Fibroblast of pulmonary artery (primary cell): Measurements from ENCODE around the gene GTF3C5.

ENCODE experiments used
- DNase-seq: peaks from one replicate; pipeline ENCODE4 v3.0.0-alpha.2; 2010; ENCODE audit warnings: low read depth
- H3K4me3 ChIP-seq: replicated peaks from 2 replicates; pipeline ENCODE4 v1.5.1; 2011; ENCODE audit warnings: low read depth, mild to moderate bottlenecking, control low read depth, low read length, moderate library complexity
- CTCF ChIP-seq: IDR thresholded peaks from 2 replicates; pipeline ENCODE4 v1.5.1; 2011; ENCODE audit warnings: mild to moderate bottlenecking, control low read depth, low read length, inconsistent platforms; ENCODE audit errors: missing control alignments

Gene GTF3C5

GRCh38 chr9:132998831-132999635, 31.8 kb upstream of the GTF3C5 start:
- TF ChIP-seq CTCF = no peak
- no peak for DNase-seq
- no peak overlapping the region for H3K4me3 ChIP-seq

DNA sequence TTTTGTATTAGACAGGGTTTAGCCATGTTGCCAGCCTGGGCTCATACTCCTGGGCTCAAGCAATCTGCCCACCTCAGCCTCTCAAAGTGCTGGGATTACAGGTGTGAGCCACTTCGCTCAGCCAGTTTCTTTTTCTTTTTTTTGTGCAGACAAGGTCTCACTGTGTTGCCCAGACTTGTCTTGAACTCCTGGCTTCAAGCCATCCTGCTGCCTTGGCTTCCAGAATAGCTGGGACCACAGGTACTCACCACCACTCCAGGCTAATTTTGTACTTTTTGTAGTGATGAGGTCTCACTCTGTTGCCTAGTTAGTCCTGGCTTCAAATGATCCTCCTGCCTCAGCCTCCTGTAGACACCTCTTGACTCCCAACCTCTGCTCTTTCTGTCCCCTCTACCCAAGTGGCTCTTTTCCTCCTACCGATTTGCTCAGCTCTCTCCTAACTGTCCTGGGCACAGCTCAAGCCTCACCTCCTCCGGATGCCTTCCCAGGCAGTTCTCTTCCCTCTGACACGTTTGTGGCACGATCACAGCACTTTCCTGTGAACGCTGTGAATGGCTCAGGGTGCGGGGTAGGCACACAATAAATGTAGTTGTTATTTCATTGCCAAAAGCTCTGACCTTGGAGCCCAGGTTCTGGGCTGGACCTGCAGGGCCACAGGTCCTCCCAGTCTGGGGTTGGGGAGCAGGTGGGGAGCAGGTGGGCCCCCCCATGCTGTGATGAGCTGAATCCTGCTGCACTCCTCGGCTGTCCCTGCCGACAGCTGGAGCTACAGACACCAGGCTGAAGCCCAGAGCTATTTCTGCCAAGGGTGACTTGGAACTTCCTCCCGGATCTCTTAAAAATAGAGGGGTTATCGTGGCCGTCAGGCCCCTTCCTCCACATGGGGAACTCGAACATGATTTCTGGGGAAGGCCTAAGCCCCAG, 28.4 kb upstream of the GTF3C5 start:
- no peak for DNase-seq
- no peak overlapping the region for H3K4me3 ChIP-seq
- no peak for TF ChIP-seq CTCF

- DNase-seq = no peak
- TF ChIP-seq CTCF = no peak
Observed at GRCh38 chr9:133003071-133003461, 27.7 kb upstream of the GTF3C5 start.

GRCh38 chr9:133003671-133004090, 27.1 kb upstream of the GTF3C5 start:
- no peak for DNase-seq
- H3K4me3 ChIP-seq = no peak overlapping the region
- no peak for TF ChIP-seq CTCF

More at GRCh38 chr9:133003071-133003461, 27.7 kb upstream of the GTF3C5 start:
- H3K4me3 ChIP-seq = no peak overlapping the region

DNA sequence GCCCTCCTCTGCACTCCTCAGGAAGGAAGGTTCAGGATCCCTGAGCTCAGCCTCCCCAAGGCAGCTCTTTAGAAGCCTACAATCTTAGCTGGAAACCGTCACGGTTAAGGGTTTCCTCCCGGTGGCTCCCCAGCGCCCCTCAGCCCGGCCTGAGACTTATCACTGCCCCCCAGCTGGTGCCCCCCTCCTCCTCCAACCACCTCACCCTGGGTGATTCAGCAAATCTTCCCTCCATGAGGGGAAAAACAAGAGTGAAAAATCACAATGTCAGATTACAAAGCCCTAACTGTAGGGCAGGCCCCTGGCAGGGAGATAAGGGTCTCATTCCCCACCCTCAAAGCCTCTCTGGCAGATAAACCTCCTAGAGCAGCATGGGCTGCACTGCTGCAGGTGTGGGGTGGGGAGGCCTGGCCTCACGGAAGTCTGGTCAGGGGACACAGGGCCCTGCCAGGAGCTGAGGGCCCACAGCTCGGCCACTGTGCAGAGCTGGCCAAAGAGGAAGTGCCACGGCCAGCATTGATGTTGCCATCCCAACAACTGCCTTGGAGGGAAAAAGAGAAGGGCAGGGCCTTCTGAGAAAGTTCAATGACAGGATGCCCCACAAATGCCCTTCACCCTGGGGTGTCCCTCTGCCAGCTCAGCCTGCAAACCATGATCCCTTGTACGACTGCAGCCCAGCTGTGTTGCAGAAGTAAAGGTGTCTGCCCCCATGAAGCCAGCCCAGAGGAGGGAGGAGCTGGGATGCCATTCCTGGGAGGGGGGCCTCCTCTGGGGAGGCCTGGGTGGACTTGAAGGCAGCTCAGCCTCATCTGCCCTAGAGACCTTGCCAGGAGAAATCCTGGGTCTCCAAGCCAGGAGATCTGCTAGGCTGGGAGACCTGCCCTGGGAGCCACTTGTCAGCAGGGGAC, 26.5 kb upstream of the GTF3C5 start:
- no peak for DNase-seq
- no peak for TF ChIP-seq CTCF
- H3K4me3 ChIP-seq = no peak overlapping the region

GRCh38 chr9:133004999-133005760, 25.6 kb upstream of the GTF3C5 start:
- TF ChIP-seq CTCF = no peak
- no peak overlapping the region for H3K4me3 ChIP-seq
- no peak for DNase-seq
